Measurements from ENCODE around the gene ZNF180.

The ZNF180 gene

GRCh38 chr19:44499962-44500949, at the start of gene ZNF180:
Gene ZNF180 (minus strand): TSS chr19:44500522. CDS start chr19:44497334, 3,188 bp downstream.
- peak; percentile 34 to 98 (median 93) for DNase-seq

- no peak for DNase-seq
Observed at GRCh38 chr19:44549507-44549906, 49.2 kb upstream of the ZNF180 start.

GRCh38 chr19:44548736-44549135, 48.4 kb upstream of the ZNF180 start:
- no peak for DNase-seq

GRCh38 chr19:44544031-44544430, 43.7 kb upstream of the ZNF180 start:
- DNase-seq: no peak

GRCh38 chr19:44542671-44543070, 42.3 kb upstream of the ZNF180 start:
- no peak for DNase-seq

- DNase-seq: no peak
Observed at GRCh38 chr19:44540736-44541135, 40.4 kb upstream of the ZNF180 start.

GRCh38 chr19:44539991-44540390, 39.7 kb upstream of the ZNF180 start:
- no peak for DNase-seq

GRCh38 chr19:44539236-44539826, 39.0 kb upstream of the ZNF180 start:
- no peak for DNase-seq

- DNase-seq: peak in 1 of 58 donors; percentile 1
Observed at GRCh38 chr19:44535361-44535760, 35.0 kb upstream of the ZNF180 start.

GRCh38 chr19:44532819-44533218, 32.5 kb upstream of the ZNF180 start:
- no peak for DNase-seq

- DNase-seq: no peak
Observed at GRCh38 chr19:44530777-44531176, 30.5 kb upstream of the ZNF180 start.

- no peak for DNase-seq
Observed at GRCh38 chr19:44529536-44529935, 29.2 kb upstream of the ZNF180 start, which contains the start of gene CEACAM20. Gene CEACAM20 (minus strand): TSS chr19:44529675. CDS start chr19:44529509, 166 bp downstream.

GRCh38 chr19:44527554-44527953, 27.2 kb upstream of the ZNF180 start:
- DNase-seq: no peak

- DNase-seq: no peak
Observed at GRCh38 chr19:44525721-44526430, 25.6 kb upstream of the ZNF180 start.

- no peak for DNase-seq
Observed at GRCh38 chr19:44521370-44521769, 21.0 kb upstream of the ZNF180 start.

- DNase-seq: no peak
Observed at GRCh38 chr19:44517146-44517545, 16.8 kb upstream of the ZNF180 start.

- no peak for DNase-seq
Observed at GRCh38 chr19:44515907-44516306, 15.6 kb upstream of the ZNF180 start.

- DNase-seq: no peak
Observed at GRCh38 chr19:44515031-44515430, 14.7 kb upstream of the ZNF180 start.

- DNase-seq: peak in 1 of 58 donors; percentile 4
Observed at GRCh38 chr19:44512326-44513298, 12.3 kb upstream of the ZNF180 start.

GRCh38 chr19:44509478-44509877, 9.2 kb upstream of the ZNF180 start:
- DNase-seq: no peak

GRCh38 chr19:44499559-44499958, 763 bp downstream of the ZNF180 start:
- DNase-seq: no peak
